GM18870 (cell line): ENCODE results near the gene ASB3.
"Not testable (repeated sequence)": the region's sequence is repeated elsewhere in the genome, so short reads cannot be mapped to it uniquely, and the experiment has no call there.

ENCODE experiments used
- ATAC-seq: cut with Tn5 transposase; IDR thresholded peaks from one replicate; pipeline ENCODE4 v1.9.1; 2021; ENCODE audit warnings: moderate library complexity; ENCODE audit not compliant: unreplicated experiment

ASB3 gene

GRCh38 chr2:53786705-53787613 is at the start of gene ASB3, which contains the start of gene ERLEC1:
TSS of gene ASB3 (minus strand) at chr2:53786953. CDS start at chr2:53765572, 21,381 bp downstream.
TSS of gene ERLEC1 (plus strand) at chr2:53787044. CDS start at chr2:53787211, 167 bp downstream.
- ATAC-seq, result peak; percentile 85

GRCh38 chr2:53829980-53830290 is 43.2 kb upstream of the ASB3 start:
- ATAC-seq, result not testable (repeated sequence)

GRCh38 chr2:53829273-53829979 is 42.7 kb upstream of the ASB3 start:
- ATAC-seq, result no peak

- ATAC-seq, result no peak
Observed at GRCh38 chr2:53828331-53828730, 41.6 kb upstream of the ASB3 start.

- ATAC-seq, result no peak
Observed at GRCh38 chr2:53827398-53828175, 40.8 kb upstream of the ASB3 start.

- ATAC-seq, result no peak
Observed at GRCh38 chr2:53826587-53827397, 40.0 kb upstream of the ASB3 start.

GRCh38 chr2:53826030-53826410 is 39.3 kb upstream of the ASB3 start:
- ATAC-seq, result no peak

- ATAC-seq, result not testable (repeated sequence)
Observed at GRCh38 chr2:53823639-53824038, 36.9 kb upstream of the ASB3 start.

- ATAC-seq, result no peak
Observed at GRCh38 chr2:53821810-53822209, 35.1 kb upstream of the ASB3 start.

- no peak for ATAC-seq
Observed at GRCh38 chr2:53820711-53821110, 34.0 kb upstream of the ASB3 start.

- ATAC-seq, result no peak
Observed at GRCh38 chr2:53820048-53820447, 33.3 kb upstream of the ASB3 start.

- no peak for ATAC-seq
Observed at GRCh38 chr2:53819634-53820033, 32.9 kb upstream of the ASB3 start.

GRCh38 chr2:53818854-53819435 is 32.2 kb upstream of the ASB3 start:
- no peak for ATAC-seq

- no peak for ATAC-seq
Observed at GRCh38 chr2:53813151-53813550, 26.4 kb upstream of the ASB3 start.

GRCh38 chr2:53811601-53812000 is 24.8 kb upstream of the ASB3 start:
- no peak for ATAC-seq

GRCh38 chr2:53802617-53803151 is 15.9 kb upstream of the ASB3 start:
- ATAC-seq, result no peak

GRCh38 chr2:53801547-53801946 is 14.8 kb upstream of the ASB3 start:
- ATAC-seq, result no peak

- no peak for ATAC-seq
Observed at GRCh38 chr2:53793821-53794220, 7.1 kb upstream of the ASB3 start.

- ATAC-seq, result no peak
Observed at GRCh38 chr2:53793261-53793660, 6.5 kb upstream of the ASB3 start.
